ENCODE measurements around the gene MTMR2.

DNA sequence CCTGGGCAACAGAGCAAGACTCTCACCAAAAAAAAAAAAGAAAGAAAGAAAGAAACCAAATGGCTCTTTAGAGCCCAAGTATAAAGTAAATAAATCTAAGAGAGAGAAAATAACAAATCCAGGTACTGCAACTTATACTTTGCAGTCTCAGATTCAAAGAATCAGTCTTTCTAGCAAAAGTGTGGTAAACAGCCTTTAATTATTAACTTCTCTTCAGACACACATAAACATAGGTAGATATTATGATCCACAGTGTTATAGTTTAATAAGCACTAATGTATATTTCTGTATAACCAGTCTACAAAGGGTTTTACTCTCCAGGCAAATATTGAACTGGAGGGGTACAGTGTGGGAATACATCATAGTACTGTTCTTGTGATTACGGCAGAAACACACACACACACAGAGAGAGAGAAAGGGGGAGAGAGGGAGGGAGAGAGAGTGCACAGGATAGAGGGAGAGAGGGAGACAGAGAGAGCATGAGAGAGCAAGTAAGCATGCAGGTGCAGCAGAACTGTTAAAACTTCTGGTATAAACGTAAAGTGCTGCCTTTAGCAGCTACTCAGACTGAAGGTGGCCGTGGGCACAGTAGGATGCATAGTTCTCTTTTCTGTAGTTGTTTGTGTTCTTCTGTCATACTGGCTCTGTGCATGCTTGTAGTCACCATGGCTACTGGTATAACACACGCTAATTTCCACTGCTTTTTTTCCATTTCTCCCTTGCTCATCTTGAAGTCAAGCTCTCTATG is 32.3 kb downstream of the MTMR2 start:
- TF ChIP-seq RAD21 (CRISPR knock-in tag; IDR thresholded peaks at IDR 0.05): no peak
- TF ChIP-seq DPF2 (CRISPR knock-in tag; IDR thresholded peaks at IDR 0.05; ENCODE audit: borderline replicate concordance, low read depth): no peak
- TF ChIP-seq ZNF672 (CRISPR knock-in tag; IDR thresholded peaks at IDR 0.05): no peak
- TF ChIP-seq NFATC3 (CRISPR knock-in tag; IDR thresholded peaks at IDR 0.05): no peak

Data from HepG2 (cell line).